CD4-positive, alpha-beta T cell treated with Interleukin-21 for 1 hour (primary cell): ENCODE results near the gene RNF150.

ENCODE experiments used
- DNase-seq: peaks from one replicate; pipeline ENCODE4 v3.0.0-alpha.2; 2020

Gene RNF150

DNA sequence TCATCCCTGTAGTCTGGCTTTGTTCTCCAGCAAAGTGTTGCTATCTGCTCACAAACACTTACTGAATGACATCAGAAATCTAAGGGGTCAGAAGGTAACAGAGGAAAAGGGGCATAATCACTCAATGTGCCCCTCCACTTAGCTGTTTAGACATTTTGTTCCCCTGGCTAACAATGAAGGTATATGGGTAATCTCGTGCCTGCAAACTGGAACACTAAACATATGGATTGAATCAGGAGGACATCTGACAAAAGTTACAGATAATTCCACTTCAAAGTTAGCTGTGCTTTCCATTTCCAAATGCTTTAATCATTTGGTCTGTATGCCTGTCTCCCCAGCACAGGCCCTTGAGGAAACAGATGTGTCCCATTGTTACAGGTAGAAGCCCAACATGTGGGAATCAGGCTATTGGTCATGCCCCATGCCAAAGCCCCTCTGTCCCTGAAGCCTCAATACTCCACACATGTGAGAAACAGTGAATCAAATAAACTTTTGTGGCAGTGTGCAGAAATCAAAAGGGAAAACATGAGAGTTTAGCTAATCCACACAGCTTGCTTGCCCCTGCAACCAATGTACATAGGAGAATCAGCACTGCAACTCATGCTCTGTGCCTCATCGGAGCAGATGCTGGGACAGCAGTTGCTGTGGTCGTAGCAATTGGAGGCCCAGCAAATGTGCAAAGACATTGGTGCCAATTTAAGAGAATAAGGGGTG, 111.7 kb downstream of the RNF150 start:
- DNase-seq = no peak

DNA sequence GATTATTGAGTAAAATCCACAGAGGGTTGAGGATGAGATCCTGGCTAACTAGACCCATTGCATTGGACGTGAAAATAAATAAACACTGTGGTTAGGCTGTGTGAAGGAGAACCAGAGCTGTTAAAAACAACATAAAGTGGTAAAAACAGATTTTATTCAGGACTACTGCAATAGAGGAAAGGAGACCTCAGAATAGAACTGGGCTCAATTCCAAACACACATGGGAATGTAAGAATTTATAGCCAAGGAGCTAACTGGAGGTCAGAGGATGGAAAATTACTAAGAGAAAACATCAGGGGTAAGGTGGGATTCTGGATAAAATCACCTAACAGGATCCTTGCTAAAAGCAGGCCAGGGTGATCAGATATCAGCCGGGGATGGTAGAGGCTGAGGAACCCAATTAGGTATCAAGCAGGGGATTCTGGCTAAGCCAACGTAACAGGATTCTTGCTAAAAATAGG, 112.4 kb downstream of the RNF150 start:
- no peak for DNase-seq

DNA sequence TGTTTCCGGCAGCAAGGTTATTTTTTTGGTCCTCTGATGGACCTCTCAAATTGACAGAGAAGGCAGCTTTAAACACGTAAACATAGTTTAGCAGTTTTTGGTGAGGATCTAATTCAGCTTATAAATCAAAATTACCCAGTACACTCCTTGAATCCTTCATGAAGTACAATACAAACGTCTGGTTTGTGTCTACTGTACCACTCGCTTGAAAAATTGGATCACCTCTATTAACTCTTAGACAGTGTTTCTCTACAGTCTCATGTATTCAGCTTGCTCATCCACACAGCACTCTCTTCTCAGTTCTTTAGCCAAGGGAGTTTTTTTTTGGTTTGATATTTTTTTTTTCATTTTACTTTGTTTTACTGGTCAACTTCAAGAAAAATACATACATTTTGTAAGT, 113.5 kb downstream of the RNF150 start:
- no peak for DNase-seq

DNA sequence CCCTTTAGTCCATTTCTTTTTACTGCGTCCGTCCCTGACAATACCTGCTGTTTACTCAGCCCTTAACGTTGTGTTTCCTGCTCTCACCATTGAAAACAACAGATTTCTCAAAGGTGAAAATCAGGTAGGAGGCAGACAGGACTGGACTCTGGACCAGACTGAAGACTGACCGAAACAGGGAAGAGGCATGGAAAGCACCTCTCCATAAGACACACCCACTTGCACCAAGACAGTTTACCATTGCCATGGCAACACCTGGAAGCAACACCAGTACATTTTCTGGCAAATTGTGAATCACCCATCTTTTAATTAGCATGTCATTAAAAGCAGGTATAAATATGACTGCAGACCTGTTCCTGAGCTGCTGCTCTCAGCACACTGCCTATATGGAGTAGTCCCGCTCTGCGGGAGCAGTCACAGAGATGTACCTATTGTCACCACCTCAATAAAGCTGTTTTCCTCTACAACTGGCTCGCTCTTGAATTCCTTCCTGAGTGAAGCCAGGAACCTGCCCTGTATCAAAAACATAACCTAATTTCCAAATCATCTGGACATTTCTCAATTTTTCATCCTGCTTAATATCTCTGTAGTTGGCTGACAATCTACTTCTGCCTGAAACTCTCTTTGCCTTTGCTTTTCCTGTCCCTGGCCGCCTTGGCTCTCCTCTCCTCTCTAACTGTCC, 117.0 kb downstream of the RNF150 start:
- DNase-seq = no peak

DNA sequence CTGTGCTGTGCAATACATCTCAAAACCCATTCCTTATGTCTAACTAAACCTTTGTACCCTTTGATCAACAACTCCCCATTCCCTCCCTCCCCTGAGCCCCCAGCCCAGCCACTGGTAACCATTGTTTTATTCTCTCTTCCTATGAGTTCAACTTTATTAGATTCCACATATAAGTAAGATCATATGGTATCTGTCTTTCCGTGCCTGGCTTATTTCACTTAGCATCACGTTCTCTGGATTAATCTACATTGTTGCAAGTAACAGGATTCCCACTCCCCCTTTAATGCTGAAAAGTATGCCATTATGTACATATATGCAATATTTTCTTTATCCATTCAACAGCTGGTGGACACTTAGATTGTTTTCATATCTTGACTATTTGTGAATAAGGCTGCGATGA, 119.4 kb downstream of the RNF150 start:
- no peak for DNase-seq

DNA sequence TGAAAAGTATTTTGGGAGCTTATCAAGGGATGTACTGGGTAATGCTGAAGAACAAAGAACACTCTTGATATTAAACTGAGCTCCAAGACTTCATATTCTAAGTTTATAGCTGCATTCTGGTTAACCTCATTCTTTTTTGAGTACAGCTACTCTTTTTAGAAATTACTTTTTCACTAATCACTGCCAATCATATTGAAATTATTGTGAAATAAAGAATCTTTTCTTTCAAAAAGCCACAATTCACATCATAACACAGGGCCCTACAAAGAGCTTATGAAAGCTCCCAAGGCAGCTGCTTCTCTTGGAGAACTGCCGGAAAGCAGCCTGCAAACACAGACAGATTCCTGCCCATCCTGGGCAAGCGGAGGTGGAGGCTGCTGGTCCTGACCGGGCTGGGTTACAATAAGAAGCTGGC, 121.4 kb downstream of the RNF150 start:
- DNase-seq = no peak

DNA sequence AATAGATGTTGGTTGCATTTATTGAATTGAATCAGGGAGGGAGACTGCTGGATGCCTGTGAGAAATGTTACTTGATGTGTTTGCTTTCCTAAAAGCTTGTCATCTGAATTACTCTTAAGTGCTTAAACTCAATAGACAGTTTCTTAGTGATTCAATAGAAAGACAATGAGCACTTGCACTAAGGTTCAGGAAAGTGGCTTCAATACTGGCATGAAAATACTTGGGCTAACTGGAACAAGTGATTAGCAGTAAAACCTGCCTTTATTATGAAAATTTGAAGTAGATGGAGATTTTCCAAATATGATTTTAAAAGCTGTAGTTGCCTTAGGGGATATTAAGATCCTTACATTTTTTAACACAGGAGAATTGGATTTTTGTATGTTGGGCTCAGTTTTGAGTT, 123.3 kb downstream of the RNF150 start:
- DNase-seq = no peak

DNA sequence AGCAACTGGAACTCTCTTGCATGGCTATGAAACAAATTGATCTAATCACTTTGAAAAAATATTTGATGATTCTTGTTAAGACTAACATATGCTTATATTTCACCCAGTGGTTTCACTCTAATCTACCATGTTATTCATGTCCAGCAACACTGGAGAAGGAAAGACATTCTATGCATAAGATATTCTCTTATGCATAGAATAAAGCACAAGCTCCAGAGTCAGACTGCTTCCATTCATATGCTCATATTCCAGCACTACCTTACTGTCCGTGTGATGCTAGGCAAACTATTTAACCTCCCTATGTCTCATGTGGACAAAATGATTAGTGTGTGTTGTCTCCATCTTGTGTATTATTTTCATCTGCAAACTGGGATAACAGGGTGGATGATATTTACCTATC, 124.1 kb downstream of the RNF150 start:
- no peak for DNase-seq

DNA sequence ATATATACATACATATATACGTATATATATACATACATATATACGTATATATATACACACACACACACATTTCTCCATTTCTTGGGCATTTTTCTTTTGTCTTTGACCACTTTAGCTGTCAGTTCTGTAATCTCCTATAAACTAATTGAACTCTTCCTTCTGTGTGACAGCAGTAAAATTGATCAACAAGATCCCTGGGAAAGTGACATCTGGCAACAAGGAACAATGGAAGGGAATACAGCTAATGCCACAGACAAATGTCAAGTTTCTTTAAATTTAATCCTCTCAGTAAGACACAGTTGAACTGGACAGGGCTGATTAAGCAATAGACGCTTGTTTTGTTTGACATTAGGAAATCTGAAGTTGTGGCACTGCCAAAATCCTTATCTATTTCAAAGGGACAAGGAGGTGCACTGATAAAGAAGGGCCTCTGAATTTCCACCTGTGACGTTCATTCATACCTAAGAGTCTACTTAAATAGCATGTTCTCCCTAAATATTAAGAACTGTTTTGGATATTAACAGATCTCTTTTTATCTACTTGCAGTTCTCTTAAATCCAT, 126.9 kb downstream of the RNF150 start:
- DNase-seq = no peak

DNA sequence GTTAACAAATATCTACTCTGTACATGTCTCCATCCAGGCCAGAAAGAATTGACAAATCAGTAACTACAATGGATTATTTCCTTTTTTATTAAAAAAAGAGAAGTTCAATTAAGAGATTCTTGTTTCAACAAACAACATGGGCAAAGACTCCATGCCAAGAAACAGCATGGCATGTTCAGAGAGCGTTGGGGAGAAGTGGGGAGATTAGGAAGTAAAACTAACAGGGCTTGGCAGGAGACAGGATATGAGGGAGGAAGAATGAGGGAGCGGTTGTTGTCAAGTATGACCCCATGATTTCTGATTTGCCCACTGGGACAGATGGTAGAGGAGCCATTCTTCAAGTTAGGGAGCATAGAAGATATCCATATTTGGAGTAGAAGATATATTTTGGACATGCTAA, 128.4 kb downstream of the RNF150 start:
- DNase-seq = no peak

DNA sequence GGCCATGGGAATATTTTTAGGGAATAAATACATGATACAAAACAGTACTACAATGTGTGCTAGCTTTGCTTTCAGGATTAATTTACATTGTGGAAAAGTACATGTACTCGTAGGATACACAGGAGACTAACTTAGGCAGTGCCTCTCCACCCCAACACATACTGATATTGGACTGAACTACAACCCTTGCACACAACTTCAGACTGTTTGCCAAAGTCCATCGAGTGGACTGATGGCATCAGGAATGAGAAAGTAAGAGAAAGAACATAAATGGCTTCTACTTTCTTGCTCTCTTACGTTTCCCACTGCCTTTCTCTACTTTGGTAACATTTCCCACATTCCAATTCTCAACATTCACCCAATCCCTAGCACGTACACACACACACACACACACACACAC, 130.1 kb downstream of the RNF150 start:
- no peak for DNase-seq

DNA sequence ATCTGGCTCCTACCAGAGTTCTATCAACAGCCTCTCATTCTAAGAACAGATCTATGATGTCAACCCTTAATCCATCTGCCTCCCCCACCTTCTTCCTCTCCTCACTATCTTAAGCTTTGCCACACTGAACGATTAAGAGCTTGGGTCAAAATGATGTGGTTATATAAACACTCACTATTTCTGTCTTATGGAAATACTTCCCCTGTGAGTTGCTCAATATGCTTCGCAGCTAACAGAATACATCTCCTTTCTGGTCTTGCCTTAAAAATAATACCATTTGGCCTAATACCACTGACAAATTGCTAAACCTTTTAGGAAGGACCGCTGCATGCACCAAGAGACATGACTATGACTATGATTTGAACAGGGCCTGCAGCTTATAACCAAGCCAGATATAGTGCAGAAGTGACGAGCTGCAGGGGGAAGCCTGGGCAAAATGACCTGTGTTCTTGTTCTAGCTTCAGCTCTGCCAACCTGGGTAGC, 130.9 kb downstream of the RNF150 start:
- no peak for DNase-seq

DNA sequence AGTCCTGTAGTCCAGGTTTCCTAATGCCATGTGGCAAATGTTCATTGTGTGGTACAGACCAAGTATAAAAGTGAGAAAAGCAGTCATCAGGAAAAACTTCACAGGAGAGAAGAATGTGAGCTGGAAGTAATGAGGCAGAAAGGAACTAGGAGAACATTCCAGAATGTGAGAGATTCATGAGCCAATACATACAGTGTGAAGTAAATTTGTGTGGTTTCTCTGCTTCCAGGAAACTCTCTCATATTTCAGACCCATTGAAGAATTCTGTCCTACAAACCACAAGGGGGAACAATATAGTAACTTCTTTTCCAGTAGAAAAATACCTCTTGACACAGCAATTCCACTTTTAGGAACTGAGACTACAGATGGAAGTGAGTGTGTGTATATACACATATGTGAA, 136.5 kb downstream of the RNF150 start:
- DNase-seq = no peak

DNA sequence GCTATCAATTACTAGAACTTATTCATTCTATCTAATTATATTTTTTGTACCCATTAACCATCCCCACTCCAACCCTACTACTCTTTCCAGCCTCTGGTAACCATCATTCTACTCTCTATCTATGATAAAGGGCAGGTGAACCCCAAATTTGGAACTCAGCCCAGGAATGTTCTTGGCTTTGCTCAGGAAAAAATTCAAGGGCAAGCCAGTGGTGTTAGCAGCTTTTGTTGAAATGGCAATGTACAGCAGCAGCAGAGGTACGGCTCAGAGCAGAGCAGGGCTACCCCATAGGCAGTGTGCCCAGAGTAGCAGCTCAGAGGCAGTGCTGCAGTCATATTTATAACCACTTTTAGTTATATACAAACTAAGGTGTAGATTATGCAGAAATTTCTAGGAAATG, 138.2 kb downstream of the RNF150 start:
- DNase-seq = no peak

DNA sequence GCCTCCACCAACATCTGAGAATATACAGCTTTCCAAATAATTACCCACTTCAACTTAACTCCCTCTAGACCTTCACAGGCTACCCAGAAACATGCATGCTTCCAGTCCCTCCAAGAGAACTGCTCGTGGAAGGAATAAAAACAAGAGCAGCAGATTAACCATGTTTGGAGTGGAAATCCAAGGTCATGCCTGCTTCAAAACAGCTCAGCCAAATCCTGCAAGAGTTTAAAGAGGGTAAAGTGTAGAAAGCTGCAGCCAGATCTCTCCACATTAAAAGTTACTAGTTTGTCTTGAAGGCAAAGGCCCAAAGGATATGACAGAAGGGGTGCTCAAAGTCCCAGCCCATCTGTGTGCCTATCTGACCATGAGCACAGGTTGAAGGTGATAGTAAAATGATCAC, 139.3 kb downstream of the RNF150 start:
- no peak for DNase-seq

DNA sequence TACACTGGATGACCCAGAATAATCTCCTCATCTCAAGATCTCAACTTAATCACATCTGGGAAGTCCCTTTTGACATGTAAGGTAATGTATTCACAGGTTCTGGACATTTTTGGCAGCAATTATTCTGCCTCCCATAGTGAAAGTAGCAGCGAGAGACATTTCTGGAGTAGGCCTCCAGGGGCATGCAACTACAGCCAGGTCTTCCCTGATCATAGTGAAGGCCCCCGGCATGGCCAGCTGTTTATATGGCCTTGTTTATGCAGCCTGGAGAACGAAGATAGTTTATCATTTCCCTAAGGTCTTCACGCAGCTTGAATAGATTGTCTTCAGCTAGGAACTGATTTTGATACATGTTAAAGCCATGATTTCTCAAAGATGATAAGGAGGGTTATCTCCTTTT, 139.9 kb downstream of the RNF150 start:
- DNase-seq = no peak

DNA sequence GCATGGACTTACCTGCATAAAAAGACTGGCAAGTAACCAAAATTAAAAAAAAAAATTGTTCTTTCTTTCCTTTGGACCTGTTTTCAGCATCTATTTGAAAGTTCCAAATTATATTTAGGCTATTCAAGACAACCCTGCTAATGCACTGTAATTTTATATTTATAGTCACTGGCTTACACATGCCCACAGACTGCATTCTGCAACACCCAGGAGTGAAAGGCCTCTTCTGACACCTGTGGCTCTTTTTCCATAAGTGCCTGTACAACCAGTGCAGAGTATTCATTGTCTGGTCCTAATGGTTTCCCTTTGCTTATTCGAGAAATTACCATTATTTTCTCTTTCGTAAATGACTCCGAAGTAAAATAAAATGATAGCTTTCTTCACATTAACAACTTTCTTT, 143.3 kb downstream of the RNF150 start:
- DNase-seq = no peak

DNA sequence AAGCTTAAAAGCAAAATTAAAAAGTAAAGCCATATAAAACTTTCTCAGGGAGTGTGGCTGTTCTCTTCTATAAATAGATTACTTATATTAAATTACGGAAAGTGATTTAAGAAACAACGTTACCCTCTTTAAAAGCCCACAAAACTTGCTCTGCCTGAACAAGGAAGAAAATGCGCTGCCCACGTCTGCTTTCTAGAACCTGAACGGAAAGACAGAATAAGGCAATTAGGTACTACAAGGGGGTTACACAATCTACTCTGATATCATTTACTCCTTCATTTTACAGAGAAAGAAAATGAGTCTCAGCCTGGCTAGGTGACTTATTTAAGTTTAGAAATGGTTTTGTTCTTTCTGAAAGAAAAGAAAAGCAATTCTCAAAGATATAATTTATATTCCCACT, 147.2 kb downstream of the RNF150 start:
- DNase-seq = no peak

DNA sequence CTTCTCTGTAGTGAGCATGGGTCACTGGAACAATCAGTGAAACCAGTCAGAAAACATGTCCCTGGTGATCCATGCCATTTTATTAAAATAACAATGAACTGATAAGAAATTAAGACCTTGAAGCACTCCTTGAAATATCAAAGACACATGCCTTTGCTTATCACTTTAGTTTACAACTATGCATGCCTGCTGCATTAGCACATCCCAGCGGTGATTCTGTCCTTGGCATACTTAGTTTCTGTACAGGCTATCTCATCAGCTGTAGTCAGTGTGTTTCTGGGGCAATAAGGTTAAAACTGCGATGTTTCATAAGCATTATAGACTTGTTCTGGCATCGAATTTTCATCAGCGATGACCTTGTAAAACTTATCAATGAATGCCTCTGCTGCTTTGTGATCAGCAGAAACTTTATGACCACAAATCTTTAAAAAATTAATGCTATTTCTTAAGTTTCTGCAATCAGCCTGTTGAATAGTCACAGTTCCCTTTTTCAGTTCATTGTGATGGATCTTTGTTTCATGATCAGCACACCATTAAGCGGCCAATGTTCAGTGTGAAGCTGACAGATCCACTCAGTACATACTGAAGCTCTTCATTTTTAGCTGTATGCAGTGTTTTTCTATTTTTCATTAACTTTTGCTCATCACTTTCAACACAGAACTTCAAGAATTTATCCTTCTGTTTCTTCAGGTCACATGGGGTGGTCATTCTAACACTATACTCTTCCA, 150.5 kb downstream of the RNF150 start:
- no peak for DNase-seq

DNA sequence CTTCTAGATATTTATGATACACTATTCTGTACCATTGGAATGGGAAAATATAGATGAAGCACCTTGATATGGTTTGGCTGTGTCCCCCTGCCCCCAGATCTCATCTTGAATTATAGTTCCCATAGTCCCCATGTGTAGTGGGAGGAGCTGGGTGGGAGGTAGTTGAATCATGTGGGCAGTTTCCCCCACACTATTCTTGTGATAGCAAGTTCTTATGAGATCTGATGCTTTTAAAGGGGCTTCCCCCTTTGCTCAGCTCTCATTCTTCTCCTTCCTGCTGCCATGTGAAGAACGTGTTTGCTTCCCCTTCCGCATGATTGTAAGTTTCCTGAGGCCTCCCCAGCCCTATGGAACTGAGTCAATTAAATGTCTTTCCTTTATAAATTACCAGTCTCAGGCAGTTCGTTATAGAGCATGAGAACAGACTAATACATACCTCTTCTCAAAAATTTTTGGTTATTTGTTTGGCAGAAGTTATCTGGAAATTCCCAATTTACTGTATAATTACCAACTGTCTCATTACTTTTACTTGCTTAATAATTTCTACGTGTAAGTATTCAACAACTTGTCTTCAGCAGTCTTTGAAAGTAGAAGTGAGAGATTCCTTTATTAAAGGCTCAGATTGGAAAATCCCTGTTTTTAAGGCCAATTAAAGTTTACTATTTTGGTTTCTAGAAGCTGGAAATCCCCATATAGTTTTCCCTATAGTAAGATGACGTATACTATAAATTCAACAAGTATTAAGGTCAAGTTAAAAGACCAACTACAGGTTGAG, 152.7 kb downstream of the RNF150 start:
- DNase-seq = no peak

DNA sequence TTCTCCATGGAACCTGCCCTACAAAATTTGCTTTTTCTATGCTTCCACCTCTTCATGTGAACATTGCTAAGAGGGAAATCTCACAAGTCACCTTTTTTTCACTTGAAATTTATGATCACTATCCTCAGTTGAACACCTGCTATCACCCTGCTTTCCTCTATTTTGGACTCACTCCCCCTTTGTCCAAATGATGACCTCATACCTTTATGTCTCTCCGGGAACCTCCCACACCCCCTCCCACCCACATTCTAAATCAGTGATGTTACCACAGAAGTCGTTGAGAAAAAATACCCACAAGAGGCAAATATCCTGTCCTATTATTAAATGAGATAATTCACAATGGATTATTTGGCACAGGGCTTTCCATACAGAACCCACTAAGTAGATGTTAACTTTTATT, 156.5 kb downstream of the RNF150 start:
- no peak for DNase-seq

DNA sequence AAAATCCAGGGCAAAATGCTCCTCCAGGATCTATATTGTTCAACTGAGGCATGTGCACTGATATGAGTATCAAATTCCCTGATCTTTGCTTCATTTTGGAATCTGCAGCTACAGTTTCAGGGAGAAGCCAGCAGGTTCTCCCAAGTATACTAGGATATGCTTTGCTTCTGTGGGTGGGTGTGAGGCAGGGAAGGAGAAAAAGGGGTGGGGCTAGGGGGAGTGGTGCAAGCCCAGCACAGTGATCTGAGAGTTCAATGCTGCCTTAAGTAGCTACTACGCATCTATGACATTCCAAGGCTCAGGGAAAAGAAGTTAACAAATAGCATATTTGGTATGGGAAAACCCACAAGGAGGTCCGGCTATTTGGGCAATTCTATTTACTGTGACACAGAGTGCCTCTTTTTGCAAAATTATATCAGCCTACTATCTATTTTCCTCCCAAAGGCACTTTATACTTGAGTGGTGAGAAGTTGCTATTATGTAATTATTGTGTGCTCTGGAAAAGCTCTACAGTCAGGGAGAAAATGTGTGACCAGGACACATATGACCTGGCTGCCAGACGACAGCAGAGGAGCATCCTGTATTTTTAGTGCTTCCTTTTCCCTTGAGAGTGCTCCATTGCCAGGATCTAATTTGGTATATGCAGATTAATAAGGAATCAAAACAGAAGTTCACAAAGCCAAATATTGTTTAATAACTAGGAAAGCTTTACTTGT, 162.0 kb downstream of the RNF150 start:
- no peak for DNase-seq
